Left lung (tissue), 10 donors: ENCODE data around the gene CDK18. TPM values are rescaled to one million over a fixed set of nuclear protein-coding genes. Genes with fewer than 3 reads are reported as not detected.

Experiments used
- ATAC-seq: fragments of 200-7000 bp; cut with Tn5 transposase; one replicate; pipeline ENCODE4 v1.9.1; 2020; ENCODE audit warnings: moderate library complexity
- DNase-seq, 4 donors: peaks; one replicate each; pipeline ENCODE4 v3.0.0-alpha.2; 2013 to 2020
- H3K27ac ChIP-seq, 2 donors: fragments of 200-600 bp; sonication (generic) in 1 of 2; one replicate each; pipeline versions ENCODE4 v1.5.0 to v1.8.0; 2020 to 2021
- H3K27me3 ChIP-seq, 2 donors: fragments of 200-600 bp; sonication (generic) in 1 of 2; one replicate each; pipeline versions ENCODE4 v1.5.0 to v1.8.0; 2020 to 2021
- H3K36me3 ChIP-seq, 2 donors: fragments of 200-600 bp; sonication (generic) in 1 of 2; one replicate each; pipeline versions ENCODE4 v1.5.0 to v1.8.0; 2020 to 2021
- H3K4me1 ChIP-seq, 2 donors: fragments of 200-600 bp; one replicate each; pipeline ENCODE4 v1.8.0; 2021
- H3K4me3 ChIP-seq, 2 donors: fragments of 200-600 bp; sonication (generic) in 1 of 2; one replicate each; pipeline versions ENCODE4 v1.5.0 to v1.8.0; 2020 to 2021; ENCODE audit warnings: mild to moderate bottlenecking in 1 of 2
- H3K9me3 ChIP-seq, 2 donors: fragments of 200-600 bp; sonication (generic) in 1 of 2; one replicate each; pipeline versions ENCODE4 v1.5.0 to v1.8.0; 2020 to 2021
- CTCF ChIP-seq, 2 donors: fragments of 200-600 bp; sonication (generic) in 1 of 2; IDR thresholded peaks; one replicate each; pipeline versions ENCODE4 v1.5.0 to v1.8.0; 2021; ENCODE audit warnings: antibody characterized with exemption in 2 of 2
- intact Hi-C, 2 donors: fragments of 100-400 bp; cut with DNase I; formaldehyde crosslinking; loops; one replicate each; pipeline versions ENCODE4 v1.11.2 to v1.14.2; 2022
- polyA plus RNA-seq, 6 donors: library from polyadenylated mRNA; unstranded; fragments of 120-200 nt; gene quantifications; one replicate each; pipeline ENCODE4 v1.2.1, GENCODE V29; 2013; ENCODE audit not compliant: insufficient read length in 6 of 6
- total RNA-seq, 2 donors: library from RNA; stranded (reverse); fragmentation: NEBNext Ultra II Directional; extraction: Animal tissue kit (Norgen Biotek cat#: 25700); gene quantifications; one replicate each; pipeline ENCODE4 v1.2.1, GENCODE V29; 2021
- donor health status: DM: no; HTN: yes; CAD: no.
- donor health status: DM: no; HTN: no; CAD: no.

The CDK18 gene
- total and polyA plus RNA-seq, 8 donors = 18.5 to 30.1 (median 23.4) TPM

GRCh38 chr1:205543351-205544301 lies 39.2 kb downstream of the CDK18 start:
- Histone ChIP-seq H3K9me3 (no peaks in the 10 kb centered on the region), H3K4me1 (peaks cover 0 to 30% of the 10 kb centered on the region in 2 donors), H3K27ac (peak overlapping the region; percentile 83 to 84), H3K36me3 (no peaks in the 10 kb centered on the region), H3K4me3 (peak overlapping the region; percentile 5 to 7), H3K27me3 (peaks cover 0 to 32% of the 10 kb centered on the region in 2 donors)
- intact Hi-C loops = no loop called here
- ATAC-seq (peak; percentile 90), DNase-seq (peak in 3 of 4 donors; percentile 62 to 88 (median 86))
- no peak for TF ChIP-seq CTCF (IDR thresholded peaks at IDR 0.05)

- H3K27me3 ChIP-seq = peaks cover 0 to 32% of the 10 kb centered on the region in 2 donors
- H3K36me3 ChIP-seq = no peaks in the 10 kb centered on the region
- no peak for TF ChIP-seq CTCF (IDR thresholded peaks at IDR 0.05)
- DNase-seq (peak in 1 of 4 donors; percentile 30), ATAC-seq (no peak)
- peaks cover 0 to 21% of the 10 kb centered on the region in 2 donors for H3K4me1 ChIP-seq
- intact Hi-C loops = no loop called here
- H3K9me3 ChIP-seq = no peaks in the 10 kb centered on the region
- no peak overlapping the region for H3K4me3 ChIP-seq
- no peak overlapping the region for H3K27ac ChIP-seq
Measured at GRCh38 chr1:205545001-205545919, 40.8 kb downstream of the CDK18 start.

GRCh38 chr1:205545991-205546390 lies 41.5 kb downstream of the CDK18 start:
- Histone ChIP-seq H3K27me3 (peaks cover 0 to 32% of the 10 kb centered on the region in 2 donors), H3K27ac (no peak overlapping the region), H3K9me3 (no peaks in the 10 kb centered on the region), H3K4me3 (no peak overlapping the region), H3K4me1 (peaks cover 0 to 21% of the 10 kb centered on the region in 2 donors), H3K36me3 (no peaks in the 10 kb centered on the region)
- TF ChIP-seq CTCF (IDR thresholded peaks at IDR 0.05) = no peak
- DNase-seq (no peak), ATAC-seq (no peak)
- intact Hi-C loops = no loop called here

GRCh38 chr1:205546541-205546940 lies 42.1 kb downstream of the CDK18 start:
- Histone ChIP-seq H3K27ac (no peak overlapping the region), H3K4me1 (peaks cover 0 to 21% of the 10 kb centered on the region in 2 donors), H3K36me3 (no peaks in the 10 kb centered on the region), H3K4me3 (no peak overlapping the region), H3K27me3 (peaks cover 0 to 32% of the 10 kb centered on the region in 2 donors), H3K9me3 (no peaks in the 10 kb centered on the region)
- TF ChIP-seq CTCF (IDR thresholded peaks at IDR 0.05) = no peak
- no peak for ATAC-seq
- no peak for DNase-seq
- intact Hi-C loops = no loop called here
